ENCODE measurements around the gene COX6B1.

DNA sequence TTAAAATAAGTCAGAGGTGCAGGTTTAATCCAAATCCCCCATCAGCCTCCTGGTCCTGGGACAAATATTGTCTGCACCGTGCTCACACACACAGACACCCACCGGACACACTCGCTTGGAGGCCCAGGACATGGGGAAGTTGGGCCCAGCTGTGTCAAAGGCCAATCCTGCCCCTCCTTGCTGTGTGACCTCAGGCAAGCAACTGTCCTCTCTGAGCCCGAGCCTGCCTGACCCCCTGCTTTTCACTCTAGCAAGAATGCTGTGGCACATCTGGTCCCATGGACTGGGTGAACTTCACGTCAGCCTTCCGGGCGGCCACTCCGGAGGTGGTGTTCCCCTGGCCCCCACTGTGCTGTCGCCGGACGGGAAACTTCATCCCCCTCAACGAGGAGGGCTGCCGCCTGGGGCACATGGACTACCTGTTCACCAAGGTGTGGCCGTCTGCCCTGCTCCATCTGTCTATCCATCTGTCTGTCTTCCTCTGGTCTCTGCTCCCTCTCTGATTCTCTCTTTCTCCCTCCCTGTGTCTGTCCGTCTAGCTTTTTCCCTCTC, 27.5 kb downstream of the COX6B1 start:
- TF ChIP-seq GATA2 (IDR thresholded peaks at IDR 0.05; ENCODE audit: low read depth, low read length) (no peak), GATA3 (IDR thresholded peaks at IDR 0.05; ENCODE audit: low read depth, low read length) (no peak)
